ENCODE data around the gene GPBAR1.
"Not testable (repeated sequence)": the region's sequence is repeated elsewhere in the genome, so short reads cannot be mapped to it uniquely, and the experiment has no call there.

Gene GPBAR1

GRCh38 chr2:218271865-218272530 lies 11.2 kb downstream of the GPBAR1 start:
- Histone ChIP-seq H3K4me3 (ENCODE audit: insufficient read depth, low read length, poor library complexity, severe bottlenecking) (no peak overlapping the region), H3K27ac (ENCODE audit: low read depth, low read length) (no peak overlapping the region)
- TF ChIP-seq EZH2phosphoT487 (conservative IDR thresholded peaks at IDR 0.05; ENCODE audit: low read length): no peak
- TF ChIP-seq CTCF (IDR thresholded peaks at IDR 0.05; ENCODE audit: insufficient read depth, low read length, poor library complexity, severe bottlenecking): no peak

DNA sequence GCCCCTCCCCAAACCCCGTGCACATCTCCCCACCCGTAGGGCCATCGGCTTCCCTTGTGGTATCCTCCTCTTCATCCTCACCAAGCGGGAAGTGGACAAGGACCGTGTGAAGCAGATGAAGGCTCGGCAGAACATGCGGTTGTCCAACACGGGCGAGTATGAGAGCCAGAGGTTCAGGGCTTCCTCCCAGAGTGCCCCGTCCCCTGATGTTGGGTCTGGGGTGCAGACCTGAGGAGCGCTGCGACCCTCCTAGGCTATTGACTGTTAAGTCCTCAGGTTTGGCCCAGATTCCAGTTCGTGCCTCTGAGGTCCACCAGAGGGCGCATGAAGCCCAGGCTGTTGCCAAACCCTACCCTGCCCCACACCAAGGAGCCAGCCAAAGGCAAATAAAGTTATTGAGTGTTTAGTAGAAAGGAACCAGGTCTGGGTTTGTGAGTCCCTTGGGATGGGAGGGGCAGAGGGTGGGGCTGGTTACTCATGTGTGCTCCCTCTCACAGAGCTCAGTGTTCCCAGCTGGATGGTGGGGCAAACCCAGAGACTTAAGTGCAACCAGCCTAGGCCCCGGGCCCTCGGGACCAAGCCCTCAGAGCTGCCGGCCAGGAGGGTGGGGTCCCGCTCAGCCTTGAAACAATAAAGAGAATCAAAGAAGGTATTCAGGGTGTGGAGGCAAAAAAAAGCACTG lies 11.9 kb downstream of the GPBAR1 start:
- no peaks in the 10 kb centered on the region for H3K9me3 ChIP-seq (ENCODE audit: insufficient read depth, low read length)
- no peak overlapping the region for H3K4me3 ChIP-seq (ENCODE audit: insufficient read depth, low read length, poor library complexity, severe bottlenecking)
- H3K36me3 ChIP-seq (ENCODE audit: low read length): no peaks in the 10 kb centered on the region
- H2AFZ ChIP-seq (ENCODE audit: low read depth, low read length, severe bottlenecking): no peak overlapping the region
- no peak overlapping the region for H3K4me2 ChIP-seq (ENCODE audit: low read depth, low read length, poor library complexity, severe bottlenecking)
- H4K20me1 ChIP-seq (ENCODE audit: low read depth, low read length): no peaks in the 10 kb centered on the region
- no peak overlapping the region for H3K9ac ChIP-seq (ENCODE audit: low read length)
- no peaks in the 10 kb centered on the region for H3F3A ChIP-seq (ENCODE audit: insufficient read depth)
- H3K27me3 ChIP-seq (ENCODE audit: low read length): no peaks in the 10 kb centered on the region
- peaks cover 7% of the 10 kb centered on the region for H3K79me2 ChIP-seq (ENCODE audit: insufficient read depth, low read length)
- TF ChIP-seq EZH2phosphoT487 (conservative IDR thresholded peaks at IDR 0.05; ENCODE audit: low read length) (no peak), CTCF (IDR thresholded peaks at IDR 0.05; ENCODE audit: insufficient read depth, low read length, poor library complexity, severe bottlenecking) (peak; percentile 94)
- no peaks in the 10 kb centered on the region for H3K9me2 ChIP-seq (replicated peaks; ENCODE audit: insufficient read depth, low read length)
- H3K27ac ChIP-seq (ENCODE audit: low read depth, low read length): no peak overlapping the region

More at GRCh38 chr2:218271865-218272530, 11.2 kb downstream of the GPBAR1 start:
- Histone ChIP-seq H3K9ac (ENCODE audit: low read length) (no peak overlapping the region), H3K4me2 (ENCODE audit: low read depth, low read length, poor library complexity, severe bottlenecking) (peak overlapping the region; percentile 95), H2AFZ (ENCODE audit: low read depth, low read length, severe bottlenecking) (no peak overlapping the region), H3K36me3 (ENCODE audit: low read length) (no peaks in the 10 kb centered on the region), H3K79me2 (ENCODE audit: insufficient read depth, low read length) (peaks cover 7% of the 10 kb centered on the region), H3K9me2 (replicated peaks; ENCODE audit: insufficient read depth, low read length) (no peaks in the 10 kb centered on the region), H4K20me1 (ENCODE audit: low read depth, low read length) (no peaks in the 10 kb centered on the region), H3F3A (ENCODE audit: insufficient read depth) (no peaks in the 10 kb centered on the region), H3K9me3 (ENCODE audit: insufficient read depth, low read length) (no peaks in the 10 kb centered on the region), H3K27me3 (ENCODE audit: low read length) (no peaks in the 10 kb centered on the region)

DNA sequence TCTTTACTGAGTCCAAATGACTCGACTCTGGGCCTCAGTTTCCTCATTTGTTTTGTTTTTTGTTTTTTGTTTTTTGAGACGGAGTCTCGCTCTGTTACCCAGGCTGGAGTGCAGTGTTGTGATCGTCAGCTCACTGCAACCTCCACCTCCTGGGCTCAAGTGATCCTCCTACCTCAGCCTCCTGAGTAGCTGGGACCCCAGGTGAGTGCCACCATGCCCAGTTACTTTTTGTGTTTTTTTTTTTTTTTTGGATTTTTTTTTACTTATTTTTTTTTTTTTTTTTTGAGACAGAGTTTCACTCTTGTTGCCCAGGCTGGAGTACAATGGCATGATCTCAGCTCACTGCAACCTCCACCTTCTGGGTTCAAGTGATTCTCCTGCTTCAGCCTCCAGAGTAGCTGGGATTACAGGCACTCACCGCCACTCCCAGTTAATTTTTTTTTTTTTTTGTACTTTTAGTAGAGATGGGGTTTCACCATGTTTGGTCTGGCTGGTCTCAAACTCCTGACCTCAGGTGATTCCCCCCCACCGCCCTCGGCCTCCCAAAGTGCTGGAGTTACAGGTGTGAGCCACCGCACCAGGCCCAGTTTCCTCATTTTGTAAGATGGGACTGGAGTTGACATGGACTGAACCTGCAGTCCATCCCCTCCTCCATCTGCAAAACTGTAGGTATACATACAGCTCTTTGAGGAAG lies 12.5 kb downstream of the GPBAR1 start:
- H3F3A ChIP-seq (ENCODE audit: insufficient read depth); H3K27ac ChIP-seq (ENCODE audit: low read depth, low read length); H3K9ac ChIP-seq (ENCODE audit: low read length); H3K4me2 ChIP-seq (ENCODE audit: low read depth, low read length, poor library complexity, severe bottlenecking); H3K79me2 ChIP-seq (ENCODE audit: insufficient read depth, low read length); H3K9me2 ChIP-seq (replicated peaks; ENCODE audit: insufficient read depth, low read length); H2AFZ ChIP-seq (ENCODE audit: low read depth, low read length, severe bottlenecking); H3K4me3 ChIP-seq (ENCODE audit: insufficient read depth, low read length, poor library complexity, severe bottlenecking); H3K9me3 ChIP-seq (ENCODE audit: insufficient read depth, low read length); H3K36me3 ChIP-seq (ENCODE audit: low read length); H3K27me3 ChIP-seq (ENCODE audit: low read length); H4K20me1 ChIP-seq (ENCODE audit: low read depth, low read length): not testable (repeated sequence)

GRCh38 chr2:218273908-218274249 lies 13.1 kb downstream of the GPBAR1 start:
- H3K36me3 ChIP-seq (ENCODE audit: low read length): no peaks in the 10 kb centered on the region
- TF ChIP-seq CTCF (IDR thresholded peaks at IDR 0.05; ENCODE audit: insufficient read depth, low read length, poor library complexity, severe bottlenecking) (no peak), EZH2phosphoT487 (conservative IDR thresholded peaks at IDR 0.05; ENCODE audit: low read length) (no peak)
- no peak overlapping the region for H3K9ac ChIP-seq (ENCODE audit: low read length)

More at GRCh38 chr2:218273908-218274249, 13.1 kb downstream of the GPBAR1 start:
- H3K4me2 ChIP-seq (ENCODE audit: low read depth, low read length, poor library complexity, severe bottlenecking): no peak overlapping the region
- no peaks in the 10 kb centered on the region for H3F3A ChIP-seq (ENCODE audit: insufficient read depth)
- peaks cover 7% of the 10 kb centered on the region for H3K79me2 ChIP-seq (ENCODE audit: insufficient read depth, low read length)
- H3K9me2 ChIP-seq (replicated peaks; ENCODE audit: insufficient read depth, low read length): no peaks in the 10 kb centered on the region
- no peak overlapping the region for H2AFZ ChIP-seq (ENCODE audit: low read depth, low read length, severe bottlenecking)
- no peak overlapping the region for H3K4me3 ChIP-seq (ENCODE audit: insufficient read depth, low read length, poor library complexity, severe bottlenecking)
- no peaks in the 10 kb centered on the region for H3K27me3 ChIP-seq (ENCODE audit: low read length)
- H4K20me1 ChIP-seq (ENCODE audit: low read depth, low read length): no peaks in the 10 kb centered on the region
- no peak overlapping the region for H3K27ac ChIP-seq (ENCODE audit: low read depth, low read length)
- no peaks in the 10 kb centered on the region for H3K9me3 ChIP-seq (ENCODE audit: insufficient read depth, low read length)

Measured in SU-DHL-6 (cell line).